Stimulated activated CD8-positive, alpha-beta memory T cell treated with anti-CD3 and anti-CD28 coated beads, Interleukin-4, amount 100 ng/mL, for 4 hours (primary cell): ENCODE data around the gene INPP4B.
"Not testable (repeated sequence)": the region's sequence is repeated elsewhere in the genome, so short reads cannot be mapped to it uniquely, and the experiment has no call there.

Experiments used
- DNase-seq, 2 donors: peaks; one replicate each; pipeline ENCODE4 v3.0.0-alpha.2; 2020; ENCODE audit warnings: low read depth in 2 of 2, low spot score in 1 of 2

INPP4B gene

DNA sequence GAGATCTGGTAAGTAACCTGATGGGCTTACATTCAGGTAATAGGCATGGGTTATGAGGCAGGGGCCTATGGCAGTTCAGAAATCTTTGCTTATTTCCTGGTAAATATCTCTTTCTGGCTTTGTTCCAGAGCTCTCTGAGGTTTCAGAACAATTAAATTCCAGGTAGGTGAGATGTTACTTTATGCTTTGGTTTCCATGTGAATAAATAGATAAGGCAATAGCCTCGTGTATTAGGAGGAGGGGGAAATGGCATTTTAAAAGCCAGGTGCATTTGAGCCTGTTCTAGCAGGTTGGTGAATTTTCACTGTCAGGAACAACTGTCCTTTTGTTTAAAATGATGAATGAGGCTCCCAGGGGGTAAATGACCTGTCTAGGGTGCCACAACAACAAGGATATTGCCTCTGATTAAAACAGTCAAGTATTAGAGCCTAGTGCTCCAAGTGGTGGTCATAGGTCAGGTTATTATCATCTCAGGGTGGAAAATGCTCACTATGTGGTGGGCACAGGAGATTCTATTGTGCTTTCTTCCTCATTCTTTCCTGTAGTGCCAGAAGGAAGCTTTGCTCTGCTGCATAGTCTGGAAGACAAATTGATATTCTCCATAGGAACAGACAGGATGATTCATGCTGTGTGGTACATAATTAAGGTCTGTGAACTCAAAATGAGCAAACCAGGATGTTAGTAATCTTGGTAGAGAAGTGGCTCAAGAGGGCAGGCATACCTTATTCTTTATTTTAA is 296.2 kb downstream of the INPP4B start:
- DNase-seq: no peak

DNA sequence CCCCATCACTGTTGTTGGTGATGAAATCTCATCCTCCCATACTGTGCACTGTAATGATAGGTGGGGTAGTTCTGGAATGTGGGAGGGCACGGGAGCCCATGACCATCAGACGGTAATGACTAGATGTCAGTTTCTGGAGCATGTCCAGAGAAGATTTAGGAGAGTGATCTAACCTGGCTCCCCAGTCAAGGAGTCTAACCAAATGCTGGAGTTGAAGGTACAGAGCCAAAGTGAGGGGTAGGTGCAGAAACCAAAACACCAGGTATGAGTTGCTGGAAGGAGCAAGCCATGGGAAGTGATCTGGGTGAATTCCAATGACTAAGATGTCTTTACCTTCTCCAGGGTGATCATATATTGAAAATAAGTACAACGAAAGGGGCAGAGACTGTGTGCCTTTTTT is 296.9 kb downstream of the INPP4B start:
- DNase-seq: no peak

DNA sequence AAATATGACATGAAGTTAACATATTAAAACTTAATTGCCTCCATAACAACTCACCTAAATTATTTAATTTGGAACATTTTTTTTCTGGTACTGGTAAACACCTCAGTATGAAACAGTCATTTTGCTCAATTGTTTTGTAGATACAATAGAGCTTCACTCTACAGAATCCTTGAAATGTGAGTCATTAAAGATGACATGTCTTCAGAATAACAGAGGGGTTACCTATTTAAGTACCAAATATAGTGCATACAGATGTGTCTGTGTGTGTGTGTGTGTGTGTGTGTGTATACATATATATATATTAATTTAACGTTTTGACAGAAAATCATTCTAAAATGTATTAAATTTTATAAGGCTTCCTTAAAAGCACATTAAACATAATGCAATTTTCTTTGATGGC is 297.6 kb downstream of the INPP4B start:
- DNase-seq: no peak

DNA sequence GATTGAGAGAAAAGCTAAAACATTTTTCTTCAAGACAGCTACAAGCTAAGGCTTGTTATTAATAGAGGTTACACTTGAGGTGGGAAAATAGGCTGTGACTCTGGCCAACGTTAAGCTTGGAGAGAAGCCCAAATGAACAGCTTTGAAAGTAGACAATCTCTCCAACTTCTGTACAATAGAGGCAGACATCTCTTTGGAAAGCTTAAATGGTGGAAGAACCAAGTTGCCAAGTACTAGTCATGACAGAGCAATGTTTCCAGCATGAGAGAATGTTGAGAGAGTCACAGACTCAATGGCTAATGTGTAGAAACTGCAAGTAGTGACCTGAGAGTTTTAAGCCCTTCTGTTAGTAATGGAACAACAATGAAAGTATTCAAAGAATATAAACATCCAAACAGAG is 298.1 kb downstream of the INPP4B start:
- DNase-seq: no peak

DNA sequence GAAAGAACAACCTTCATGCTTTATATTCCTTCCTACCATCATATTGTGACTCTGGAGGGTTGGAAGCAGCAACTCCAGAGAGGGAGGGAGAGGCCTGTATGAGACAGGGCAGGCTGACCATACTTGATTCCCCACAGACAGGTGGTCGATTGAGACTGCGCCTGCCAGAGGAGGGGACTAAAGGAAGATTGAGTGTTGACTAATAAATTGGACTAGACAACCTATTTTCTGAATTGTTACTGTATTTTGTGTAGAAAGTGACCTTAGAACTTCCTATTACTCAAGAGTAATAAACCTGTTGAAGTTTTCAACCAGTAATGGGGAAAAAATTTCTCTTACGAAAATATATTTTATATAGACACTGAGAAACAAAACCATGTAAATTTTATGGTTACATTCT is 301.5 kb downstream of the INPP4B start:
- no peak for DNase-seq

DNA sequence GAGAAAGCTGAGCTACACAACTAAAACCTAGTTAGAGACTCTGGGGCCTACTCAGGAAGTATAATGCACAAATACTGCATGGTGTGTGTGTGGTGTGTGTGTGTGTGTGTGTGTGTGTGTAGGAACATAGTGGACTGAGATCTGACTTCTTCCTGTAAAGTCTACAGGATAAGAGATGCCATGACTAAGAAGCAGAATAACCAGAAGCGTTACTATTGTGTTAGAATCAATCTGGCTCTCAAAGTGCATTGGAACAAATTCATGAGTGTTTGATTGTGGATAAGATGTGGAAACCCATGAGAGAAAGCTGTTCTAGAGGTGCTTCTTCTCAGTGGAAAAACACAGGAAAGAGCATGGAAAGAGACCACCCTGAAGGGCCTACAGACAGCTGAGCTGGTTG is 302.1 kb downstream of the INPP4B start:
- DNase-seq: no peak

DNA sequence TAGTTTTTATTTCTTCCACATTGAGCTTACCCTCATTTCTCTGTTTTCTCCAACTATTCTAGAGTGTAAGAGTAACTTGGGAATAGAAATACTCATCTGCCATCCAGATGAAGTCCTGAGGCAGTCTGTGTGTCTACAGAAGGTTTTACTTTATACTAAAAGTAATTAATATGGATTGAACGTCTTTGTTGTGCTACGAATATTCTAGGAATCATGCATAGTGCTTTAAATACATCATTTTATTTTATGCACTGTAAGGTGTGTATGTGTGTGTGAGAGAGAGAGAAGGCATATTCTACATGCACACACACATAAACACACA is 305.7 kb downstream of the INPP4B start:
- no peak for DNase-seq

DNA sequence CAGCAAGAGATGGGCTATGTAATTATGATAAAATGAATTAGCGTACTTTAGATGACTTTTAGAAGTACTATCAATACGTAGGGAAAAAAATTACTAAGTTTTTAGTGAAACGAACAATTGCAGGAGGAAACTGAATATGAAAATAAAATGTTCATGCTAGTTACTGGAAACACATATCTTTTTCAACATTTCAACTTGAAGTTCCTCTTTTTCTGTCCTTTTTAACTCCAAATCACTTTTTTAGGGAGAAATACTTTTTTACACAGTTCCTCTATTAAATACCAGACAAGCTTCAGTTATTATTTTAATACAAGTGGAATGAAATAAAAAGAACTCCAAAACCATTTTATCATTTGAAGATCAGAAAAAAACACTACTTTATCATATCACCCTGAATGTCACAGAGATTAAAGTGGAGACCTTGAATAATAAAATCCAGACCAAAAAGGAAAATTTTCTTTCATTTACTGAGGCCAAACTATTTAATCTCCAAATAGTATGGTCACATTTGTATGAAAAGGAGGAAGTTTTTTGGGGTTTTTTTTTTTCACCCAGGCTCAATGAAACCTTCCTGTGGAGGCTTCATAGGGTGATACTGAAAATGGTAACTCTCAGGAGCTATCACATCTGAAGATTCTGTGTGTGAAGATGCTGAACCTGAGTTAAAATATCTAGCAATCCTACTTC is 306.2 kb downstream of the INPP4B start:
- no peak for DNase-seq

DNA sequence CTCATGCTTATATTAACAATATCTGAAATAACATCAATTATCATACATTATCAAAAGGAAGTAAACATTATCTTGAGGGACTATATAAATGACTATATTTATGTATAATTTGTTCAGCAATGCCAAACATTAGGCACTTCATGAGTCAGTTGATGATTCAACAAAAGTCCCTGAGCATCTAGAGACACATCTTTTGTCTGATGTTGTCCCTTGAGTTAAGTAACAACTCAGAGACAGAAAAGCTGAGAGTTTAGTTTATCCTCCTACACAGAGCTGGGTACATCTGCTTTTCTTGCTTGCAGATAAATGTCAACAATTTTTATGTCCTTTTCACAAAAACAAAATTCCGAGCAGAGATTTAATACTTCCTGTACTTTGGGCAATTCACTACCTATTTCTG is 311.1 kb downstream of the INPP4B start:
- DNase-seq: no peak

DNA sequence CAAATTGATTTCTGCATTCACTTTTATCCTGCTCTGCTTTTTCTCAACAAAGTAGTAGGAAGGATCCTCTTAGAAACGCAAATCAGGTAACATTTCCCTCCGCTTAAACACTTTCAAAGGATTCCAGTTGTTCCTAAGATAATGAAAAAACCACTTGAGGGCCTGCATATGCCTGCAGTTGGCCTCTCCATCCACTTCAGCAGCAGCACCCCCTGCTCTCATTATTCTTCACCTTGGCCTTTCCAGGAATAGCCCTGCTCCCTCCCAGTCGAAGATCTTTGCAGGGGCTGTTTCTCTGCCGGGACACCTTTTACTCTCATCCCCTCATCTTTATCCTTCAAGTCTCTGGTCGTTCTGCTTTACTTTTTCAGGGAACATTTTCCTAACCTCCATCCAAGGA is 314.0 kb downstream of the INPP4B start:
- DNase-seq: no peak

DNA sequence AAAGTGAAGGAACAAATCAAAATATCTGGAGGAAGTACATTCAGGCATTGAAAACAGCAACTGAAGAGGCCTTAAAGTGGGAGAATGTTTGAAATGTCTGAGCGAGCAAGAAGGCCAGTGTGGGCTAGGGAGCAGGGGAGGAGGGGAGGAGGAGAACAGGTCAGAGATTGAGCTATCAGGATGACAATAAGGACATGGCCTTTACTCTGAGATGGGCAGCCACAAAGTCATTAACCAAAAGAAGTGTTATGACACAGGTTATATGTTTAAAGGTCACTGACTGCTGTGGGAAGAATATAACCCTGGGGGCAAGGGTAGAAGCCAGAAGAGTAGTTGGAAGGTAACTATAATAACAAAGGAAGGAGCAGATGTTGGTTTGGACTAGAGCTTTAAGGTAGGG is 315.4 kb downstream of the INPP4B start:
- DNase-seq: no peak

DNA sequence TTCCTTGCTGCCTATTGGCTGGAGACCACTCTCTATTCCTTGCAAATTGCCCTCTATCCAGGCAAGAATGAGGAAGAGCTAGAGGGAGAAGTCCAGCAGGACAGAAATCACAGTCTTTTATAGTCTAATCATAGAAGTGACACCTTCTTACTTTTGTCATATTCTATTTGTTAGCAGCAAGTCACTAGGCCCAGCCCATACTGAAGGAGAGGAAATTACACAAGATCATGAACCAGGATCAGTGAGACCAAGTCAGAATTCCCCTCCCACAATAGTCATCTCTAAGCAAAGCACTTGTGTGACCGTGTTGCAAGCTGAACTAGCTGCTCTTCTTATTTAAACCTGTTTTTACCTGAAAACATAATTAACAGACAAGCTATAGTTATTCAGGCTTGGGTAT is 317.7 kb downstream of the INPP4B start:
- DNase-seq: no peak

DNA sequence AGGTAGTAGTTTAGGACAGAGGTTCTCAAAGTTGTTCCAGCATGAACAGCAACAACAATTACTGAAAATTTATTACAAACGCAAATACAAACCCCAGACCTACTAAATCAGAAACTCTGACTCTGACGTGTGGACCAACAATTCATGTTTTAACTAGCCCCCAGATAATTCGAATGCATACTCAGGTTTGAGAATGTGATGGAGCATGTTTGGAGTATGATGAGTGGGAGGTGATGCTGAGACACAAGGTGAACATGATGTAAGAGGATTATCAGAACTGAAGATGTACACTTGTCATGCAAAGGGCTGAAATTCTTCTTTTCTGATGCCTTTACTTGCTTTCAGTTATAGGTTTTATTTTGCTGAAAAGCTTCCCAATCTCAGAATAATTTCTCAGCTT is 323.0 kb downstream of the INPP4B start:
- DNase-seq: no peak

DNA sequence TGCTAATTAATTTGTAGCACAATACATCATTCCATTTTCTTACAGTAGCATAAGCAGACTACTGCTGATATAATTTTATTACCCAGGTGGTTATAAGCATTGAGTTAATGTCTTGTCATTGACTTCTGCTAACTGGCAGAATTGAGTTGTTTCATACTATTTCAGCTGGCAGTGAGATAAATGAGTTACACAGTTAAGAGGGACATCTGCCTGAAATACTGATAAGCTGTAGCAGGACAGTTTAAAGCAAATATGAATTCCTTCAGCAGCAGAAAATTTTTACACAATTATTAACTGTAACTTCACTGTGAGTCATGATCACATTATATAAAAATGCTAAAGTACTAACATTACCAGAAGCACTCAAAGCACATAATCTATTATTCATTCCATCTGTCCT is 326.8 kb downstream of the INPP4B start:
- no peak for DNase-seq

DNA sequence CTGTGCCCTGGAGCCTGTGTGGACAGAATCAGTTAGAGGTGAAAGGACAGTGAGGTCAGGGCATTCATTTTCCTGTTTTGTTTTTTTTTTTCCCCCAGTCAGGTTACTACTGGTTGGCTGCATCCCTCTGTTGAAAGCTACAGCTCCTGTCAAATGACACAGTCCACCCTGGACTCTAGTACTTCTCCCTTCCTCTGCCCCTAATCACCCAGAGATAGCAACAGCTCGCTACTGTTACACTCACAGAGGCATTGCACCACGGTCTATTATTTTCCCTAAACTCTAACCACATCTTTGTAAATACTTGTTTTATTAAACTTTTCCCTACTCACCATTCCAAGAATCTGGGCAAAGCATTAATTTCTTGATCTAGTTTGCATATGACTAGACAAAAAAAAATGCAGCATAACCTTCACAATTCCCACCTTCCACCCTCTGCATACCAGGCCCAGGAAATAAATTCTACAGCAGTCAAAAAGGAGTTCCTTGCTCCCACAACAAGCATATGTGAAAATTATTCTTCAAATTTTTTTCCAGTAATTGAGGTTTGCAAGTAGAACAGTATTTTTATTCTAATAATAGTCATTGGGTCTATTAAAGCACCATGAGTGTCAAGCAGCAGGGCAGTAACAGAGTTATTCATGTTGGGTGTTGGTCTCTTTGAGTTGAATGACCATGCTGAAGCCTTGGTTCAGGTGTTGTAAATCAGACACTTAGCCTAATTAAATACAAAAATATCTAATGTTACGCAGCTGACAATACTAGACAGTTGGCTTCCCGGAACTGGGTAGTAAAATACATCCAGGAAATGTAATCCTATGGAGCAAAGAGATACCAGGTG is 329.2 kb downstream of the INPP4B start:
- no peak for DNase-seq

DNA sequence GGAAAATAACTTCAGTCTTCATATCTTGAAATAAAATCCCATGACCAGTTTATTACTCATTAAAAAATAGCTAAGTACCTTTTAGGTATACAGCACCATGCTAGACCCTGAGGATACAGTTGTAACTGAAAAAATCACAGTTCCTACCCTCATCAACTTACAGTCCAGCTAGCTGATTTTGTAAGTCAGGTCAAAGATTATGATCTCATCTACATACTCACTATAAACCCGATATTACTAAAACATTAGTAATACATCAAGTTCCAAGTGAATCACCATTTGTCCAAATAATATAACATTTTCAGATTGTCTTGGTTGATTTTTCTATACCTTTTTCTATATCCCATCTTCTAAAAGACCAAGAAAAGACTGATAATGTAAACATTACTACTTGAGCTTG is 333.9 kb downstream of the INPP4B start:
- no peak for DNase-seq

DNA sequence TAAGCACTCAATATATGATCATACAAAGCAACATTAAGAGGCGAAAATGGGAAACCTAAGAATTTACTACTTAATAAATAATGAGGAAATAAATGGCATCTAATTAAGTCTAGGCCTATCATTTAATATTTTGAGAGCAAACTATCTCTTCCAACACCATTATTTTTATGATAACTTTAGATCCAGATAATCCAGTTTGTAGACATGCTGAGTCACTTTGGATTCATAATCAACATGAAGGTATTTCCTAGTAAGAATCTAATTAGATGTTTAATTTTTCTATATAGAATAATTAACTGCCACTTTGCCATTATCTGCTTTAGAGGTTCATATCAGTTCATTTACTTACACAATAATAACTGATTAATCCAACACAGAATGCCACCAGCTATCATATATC is 336.2 kb downstream of the INPP4B start:
- no peak for DNase-seq

DNA sequence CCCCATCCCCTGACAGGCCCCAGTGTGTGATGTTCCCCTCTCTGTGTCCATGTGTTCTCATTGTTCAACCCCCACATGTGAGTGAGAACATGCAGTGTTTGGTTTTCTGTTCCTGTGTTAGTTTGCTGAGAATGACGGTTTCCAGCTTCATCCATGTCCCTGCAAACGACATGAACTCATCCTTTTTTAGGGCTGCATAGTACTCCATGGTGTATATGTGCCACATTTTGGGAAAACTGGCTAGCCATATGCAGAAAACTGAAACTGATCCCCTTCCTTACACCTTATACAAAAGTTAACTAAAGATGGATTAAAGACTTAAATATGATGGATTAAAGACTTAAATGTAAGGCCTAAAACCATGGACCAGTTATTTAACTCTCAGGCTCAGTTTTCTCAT is 336.7 kb downstream of the INPP4B start:
- DNase-seq: not testable (repeated sequence)

DNA sequence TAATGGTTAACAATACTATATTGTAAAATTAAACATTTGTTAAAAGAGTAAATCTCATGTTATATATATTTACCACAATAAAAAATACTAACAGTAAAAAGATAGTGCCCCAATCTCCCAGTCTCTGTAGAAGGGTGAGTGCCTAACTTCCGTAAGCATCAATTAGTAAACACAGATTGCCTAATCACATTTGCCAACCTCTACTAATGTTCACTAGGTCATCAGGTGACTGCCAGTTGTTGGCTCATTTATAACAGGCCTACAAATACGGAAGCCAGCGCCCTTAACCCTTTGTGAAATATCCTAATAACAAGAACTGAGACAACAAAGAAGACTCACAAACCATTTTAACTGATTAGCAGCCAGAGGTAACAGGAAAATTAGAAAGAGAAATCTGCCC is 345.1 kb downstream of the INPP4B start:
- no peak for DNase-seq

DNA sequence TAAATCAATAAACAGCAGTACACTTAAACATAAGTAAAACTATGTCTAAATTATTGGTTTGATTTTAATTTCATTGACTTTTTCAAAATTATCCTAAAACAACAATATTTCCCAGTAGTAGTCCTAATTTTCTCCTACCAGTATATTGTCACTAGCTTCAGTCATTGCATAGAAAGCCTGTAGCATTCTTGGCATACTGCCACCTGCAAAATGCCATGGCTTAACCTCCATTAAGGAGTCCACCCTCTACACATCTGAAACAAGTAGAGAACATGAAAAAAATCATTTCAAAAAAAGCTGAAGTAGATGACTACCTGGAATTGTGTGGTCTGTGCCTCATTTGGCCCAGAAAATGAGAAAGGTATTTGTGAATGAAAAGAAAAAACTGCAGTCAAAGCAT is 348.5 kb downstream of the INPP4B start:
- no peak for DNase-seq

DNA sequence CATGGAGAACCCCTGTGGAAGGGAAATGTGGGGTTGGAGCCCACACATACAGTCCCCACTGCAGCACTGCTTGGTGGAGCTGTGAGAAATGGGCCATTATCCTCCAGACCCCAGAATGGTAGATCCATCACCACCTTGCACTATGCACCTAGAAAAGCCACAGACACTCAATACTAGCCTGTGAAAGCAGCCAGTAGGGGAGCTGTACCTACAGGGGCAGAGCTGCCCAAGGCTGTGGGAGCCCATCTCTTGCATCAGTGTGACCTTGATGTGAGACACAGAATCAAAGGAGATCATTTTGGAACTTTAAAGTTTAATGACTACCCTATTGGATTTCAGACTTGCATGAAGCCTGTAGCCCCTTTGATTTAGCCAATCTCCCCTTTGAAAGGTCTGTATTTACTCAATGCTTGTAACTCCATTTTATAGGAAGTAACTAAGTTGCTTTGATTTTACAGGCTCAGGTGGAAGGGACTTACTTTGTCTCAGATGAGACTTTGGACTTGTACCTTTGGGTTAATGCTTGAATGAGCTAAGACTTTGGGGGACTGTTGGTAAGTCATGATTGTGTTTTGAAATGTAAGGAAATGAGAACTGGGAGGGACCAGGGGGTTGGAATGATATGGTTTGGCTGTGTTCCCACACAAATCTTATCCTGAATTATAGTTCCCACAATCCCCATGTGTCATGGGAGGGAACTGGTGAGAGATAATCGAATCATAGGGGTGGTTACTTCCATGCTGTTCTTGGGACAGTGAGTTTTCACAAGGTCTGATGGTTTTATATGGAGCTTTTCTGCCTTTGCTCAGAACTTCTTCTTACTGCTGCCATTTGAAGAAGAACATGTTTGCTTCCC is 352.6 kb downstream of the INPP4B start:
- no peak for DNase-seq
